Ovary (tissue), 3 donors: Measurements from ENCODE around the gene ITPR3.

Experiments
- CTCF ChIP-seq, 3 donors: fragments of 450-650 bp in 2 of 3; fragments of 200-600 bp in 1 of 3; IDR thresholded peaks; one replicate each; pipeline versions ENCODE4 v1.5.1 to v1.8.0; 2016 to 2022; ENCODE audit warnings: antibody characterized with exemption in 3 of 3, mild to moderate bottlenecking in 1 of 3
- POLR2A ChIP-seq: fragments of 450-650 bp; IDR thresholded peaks from one replicate; pipeline ENCODE4 v1.6.1; 2017; ENCODE audit warnings: antibody characterized with exemption, mild to moderate bottlenecking, moderate library complexity
- donor health status: DM: no; HTN: no; CAD: no.

- TF ChIP-seq CTCF (IDR thresholded peaks at IDR 0.05), result no peak
- TF ChIP-seq POLR2A, result no peak
These were observed 77.4 kb downstream of the ITPR3 start for GRCh38 chr6:33698494-33698893.
